Parathyroid adenoma (tissue), 2 donors: ENCODE results near the gene SLC6A9.

ENCODE experiments used
- H2AFZ ChIP-seq: fragments of 300-600 bp; sonication (generic); one replicate; pipeline ENCODE4 v1.7.0; 2017; ENCODE audit warnings: antibody characterized with exemption, mild to moderate bottlenecking
- H3K27ac ChIP-seq: fragments of 300-600 bp; sonication (generic); one replicate; pipeline ENCODE4 v1.7.0; 2017
- H3K27me3 ChIP-seq: fragments of 300-600 bp; sonication (generic); one replicate; pipeline ENCODE4 v1.7.0; 2017; ENCODE audit warnings: low read length; ENCODE audit not compliant: control insufficient read depth, insufficient read depth
- H3K36me3 ChIP-seq: fragments of 300-600 bp; sonication (generic); one replicate; pipeline ENCODE4 v1.7.0; 2017; ENCODE audit warnings: low read length; ENCODE audit not compliant: control insufficient read depth, insufficient read depth
- H3K4me1 ChIP-seq: fragments of 300-600 bp; sonication (generic); one replicate; pipeline ENCODE4 v1.7.0; 2017; ENCODE audit warnings: control low read depth
- H3K4me2 ChIP-seq: fragments of 300-600 bp; sonication (generic); one replicate; pipeline ENCODE4 v1.7.0; 2017; ENCODE audit warnings: low read length
- H3K4me3 ChIP-seq: fragments of 300-600 bp; sonication (generic); one replicate; pipeline ENCODE4 v1.7.0; 2017; ENCODE audit warnings: low read depth, low read length
- H3K79me2 ChIP-seq: fragments of 300-600 bp; sonication (generic); one replicate; pipeline ENCODE4 v1.7.0; 2017; ENCODE audit warnings: control low read depth
- H3K9ac ChIP-seq: fragments of 300-600 bp; sonication (generic); one replicate; pipeline ENCODE4 v1.7.0; 2017; ENCODE audit warnings: mild to moderate bottlenecking
- H3K9me3 ChIP-seq: fragments of 300-600 bp; sonication (generic); one replicate; pipeline ENCODE4 v1.7.0; 2017; ENCODE audit warnings: low read length; ENCODE audit not compliant: control insufficient read depth
- TF ChIP-seq, protein P1 (sequence below): fragments of 300-600 bp; sonication (generic); IDR thresholded peaks from one replicate; pipeline ENCODE4 v1.7.0; 2017; ENCODE audit warnings: antibody characterized with exemption, mild to moderate bottlenecking
- donor health status: primary hyperparathyroidism.

SLC6A9 gene

DNA sequence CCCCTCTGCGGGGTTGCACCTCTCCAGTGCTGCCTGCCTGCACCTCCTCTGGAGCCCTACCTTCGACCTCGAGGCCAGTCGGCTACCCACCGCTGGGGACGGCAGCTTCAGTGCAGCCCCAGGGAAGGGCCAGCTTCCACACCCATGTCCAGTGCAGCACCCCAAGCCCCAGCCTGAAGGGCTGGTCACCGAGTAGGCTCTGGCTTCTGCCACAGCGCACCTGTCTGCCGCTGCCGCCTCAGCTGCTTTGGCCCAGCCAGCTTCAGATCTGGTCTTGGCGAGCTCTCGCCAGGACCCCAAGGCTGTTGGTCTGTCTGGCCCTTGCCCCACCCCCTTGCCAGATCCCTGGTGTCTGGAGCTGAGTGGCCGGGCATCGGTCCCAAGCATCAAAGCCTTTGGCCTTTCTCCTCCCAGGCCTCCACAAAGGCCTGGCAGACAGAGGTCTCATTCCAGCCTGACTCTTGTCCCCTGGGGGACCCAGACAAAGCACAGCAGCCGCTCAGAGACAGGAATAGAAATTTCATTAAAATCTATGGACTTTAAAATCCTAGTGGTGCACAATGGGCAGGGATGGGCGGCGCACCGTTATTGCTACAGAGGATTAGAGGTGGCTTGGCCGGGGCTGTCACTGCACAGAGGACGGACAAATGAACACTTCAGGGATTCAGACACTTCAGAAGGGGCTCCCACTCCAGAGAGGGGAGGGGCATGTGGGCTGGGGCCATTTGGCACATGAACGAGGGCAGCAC is 35.1 kb downstream of the SLC6A9 start:
- Histone ChIP-seq H3K9me3 (no peaks in the 10 kb centered on the region), H3K79me2 (no peaks in the 10 kb centered on the region), H3K36me3 (no peaks in the 10 kb centered on the region), H3K27ac (no peak overlapping the region), H3K9ac (no peak overlapping the region), H3K4me2 (no peak overlapping the region), H2AFZ (no peak overlapping the region), H3K27me3 (no peaks in the 10 kb centered on the region), H3K4me1 (no peaks in the 10 kb centered on the region), H3K4me3 (no peak overlapping the region)
- TF ChIP-seq, protein P1, sequence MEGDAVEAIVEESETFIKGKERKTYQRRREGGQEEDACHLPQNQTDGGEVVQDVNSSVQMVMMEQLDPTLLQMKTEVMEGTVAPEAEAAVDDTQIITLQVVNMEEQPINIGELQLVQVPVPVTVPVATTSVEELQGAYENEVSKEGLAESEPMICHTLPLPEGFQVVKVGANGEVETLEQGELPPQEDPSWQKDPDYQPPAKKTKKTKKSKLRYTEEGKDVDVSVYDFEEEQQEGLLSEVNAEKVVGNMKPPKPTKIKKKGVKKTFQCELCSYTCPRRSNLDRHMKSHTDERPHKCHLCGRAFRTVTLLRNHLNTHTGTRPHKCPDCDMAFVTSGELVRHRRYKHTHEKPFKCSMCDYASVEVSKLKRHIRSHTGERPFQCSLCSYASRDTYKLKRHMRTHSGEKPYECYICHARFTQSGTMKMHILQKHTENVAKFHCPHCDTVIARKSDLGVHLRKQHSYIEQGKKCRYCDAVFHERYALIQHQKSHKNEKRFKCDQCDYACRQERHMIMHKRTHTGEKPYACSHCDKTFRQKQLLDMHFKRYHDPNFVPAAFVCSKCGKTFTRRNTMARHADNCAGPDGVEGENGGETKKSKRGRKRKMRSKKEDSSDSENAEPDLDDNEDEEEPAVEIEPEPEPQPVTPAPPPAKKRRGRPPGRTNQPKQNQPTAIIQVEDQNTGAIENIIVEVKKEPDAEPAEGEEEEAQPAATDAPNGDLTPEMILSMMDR = no peak

GRCh38 chr1:43994794-43995790 is 36.2 kb downstream of the SLC6A9 start:
- H3K9ac ChIP-seq = no peak overlapping the region

DNA sequence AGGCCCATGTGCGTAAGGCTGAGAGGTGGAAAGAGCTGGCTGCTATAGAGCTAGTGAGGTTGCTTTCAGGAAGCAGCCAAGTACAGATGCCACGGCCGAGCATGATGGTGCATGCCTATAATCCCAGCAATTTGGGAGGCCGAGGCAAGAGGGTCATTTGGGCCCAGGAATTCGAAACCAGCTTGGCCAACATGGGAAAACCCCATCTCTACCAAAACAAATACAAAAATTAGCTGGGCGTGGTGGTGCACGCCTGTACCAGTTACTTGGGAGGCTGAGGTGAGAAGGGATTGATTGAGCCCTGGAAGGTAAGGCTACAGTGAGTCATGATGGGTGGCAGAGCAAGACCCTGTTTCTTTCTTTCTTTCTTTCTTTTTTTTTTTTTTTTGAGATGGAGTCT is 37.2 kb downstream of the SLC6A9 start:
- Histone ChIP-seq H3K4me1 (peaks cover 2% of the 10 kb centered on the region), H3K27ac (no peak overlapping the region), H3K9me3 (no peaks in the 10 kb centered on the region), H3K27me3 (no peaks in the 10 kb centered on the region), H3K79me2 (no peaks in the 10 kb centered on the region), H3K4me3 (no peak overlapping the region), H3K36me3 (no peaks in the 10 kb centered on the region), H3K9ac (no peak overlapping the region), H3K4me2 (no peak overlapping the region), H2AFZ (no peak overlapping the region)
- TF ChIP-seq, protein P1 = no peak

More at GRCh38 chr1:43994794-43995790, 36.2 kb downstream of the SLC6A9 start:
- Histone ChIP-seq H3K27me3 (no peaks in the 10 kb centered on the region), H3K36me3 (no peaks in the 10 kb centered on the region), H3K4me2 (no peak overlapping the region), H3K9me3 (no peaks in the 10 kb centered on the region), H3K4me3 (no peak overlapping the region), H3K27ac (no peak overlapping the region), H3K79me2 (no peaks in the 10 kb centered on the region), H3K4me1 (peaks cover 2% of the 10 kb centered on the region), H2AFZ (no peak overlapping the region)
- TF ChIP-seq, protein P1 = peak; percentile 9

- Histone ChIP-seq H3K9ac (no peak overlapping the region), H3K27me3 (no peaks in the 10 kb centered on the region), H3K4me1 (peaks cover 2% of the 10 kb centered on the region), H3K9me3 (no peaks in the 10 kb centered on the region), H3K27ac (no peak overlapping the region), H3K79me2 (no peaks in the 10 kb centered on the region), H2AFZ (no peak overlapping the region), H3K4me3 (no peak overlapping the region), H3K36me3 (no peaks in the 10 kb centered on the region), H3K4me2 (no peak overlapping the region)
- TF ChIP-seq, protein P1 = no peak
Observed at GRCh38 chr1:43993206-43993914, 37.9 kb downstream of the SLC6A9 start.
